ENCODE measurements around the gene CMAS. TPM values are rescaled to one million over a fixed set of nuclear protein-coding genes. Genes with fewer than 3 reads are reported as not detected.

The CMAS gene
- polyA plus RNA-seq (2012; ENCODE audit: insufficient read length, low read depth) = 9.6 TPM

DNA sequence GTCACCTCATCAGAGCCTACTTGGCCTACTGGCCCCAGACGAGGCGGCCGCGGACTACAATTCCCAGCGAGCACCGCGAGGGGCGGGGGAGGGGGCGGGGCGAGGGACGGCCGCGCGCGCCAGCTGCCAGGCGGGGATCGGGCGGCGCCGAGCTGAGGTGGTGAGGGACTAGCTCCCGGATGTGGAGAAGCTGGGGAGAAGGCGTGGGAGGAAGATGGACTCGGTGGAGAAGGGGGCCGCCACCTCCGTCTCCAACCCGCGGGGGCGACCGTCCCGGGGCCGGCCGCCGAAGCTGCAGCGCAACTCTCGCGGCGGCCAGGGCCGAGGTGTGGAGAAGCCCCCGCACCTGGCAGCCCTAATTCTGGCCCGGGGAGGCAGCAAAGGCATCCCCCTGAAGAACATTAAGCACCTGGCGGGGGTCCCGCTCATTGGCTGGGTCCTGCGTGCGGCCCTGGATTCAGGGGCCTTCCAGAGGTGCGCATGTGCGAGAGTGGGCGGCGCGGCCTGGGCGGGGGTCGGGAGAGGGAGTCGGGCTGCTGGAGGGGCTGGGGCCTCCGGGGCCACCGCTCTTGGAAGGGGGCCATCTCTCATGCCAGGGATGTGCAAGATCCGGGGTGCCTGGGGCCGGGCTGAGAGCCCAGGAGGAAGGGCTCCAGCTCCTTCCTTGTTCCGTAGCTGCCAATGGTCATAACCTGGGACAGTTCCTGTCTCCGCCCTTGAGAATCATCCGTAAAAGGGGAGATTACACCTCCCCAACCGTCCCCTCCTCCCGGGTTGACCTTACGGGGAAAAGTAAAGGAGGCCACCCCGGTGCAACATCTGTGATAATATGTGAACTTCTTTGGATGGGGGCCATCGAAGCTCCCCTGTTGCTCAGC, at the start of gene CMAS:
Gene CMAS (plus strand): TSS at position 129 of the 878 bp plus-strand sequence. CDS start 86 bp downstream, at position 215.
- TF ChIP-seq TAF1 (IDR thresholded peaks at IDR 0.05; ENCODE audit: borderline replicate concordance, insufficient read depth, low read length) (peak; percentile 55; the same call in 1 of the 2 replicates), SIN3A (IDR thresholded peaks at IDR 0.05; ENCODE audit: borderline replicate concordance, insufficient read depth, low read length) (no peak; the same call in 1 of the 2 replicates), POLR2AphosphoS5 (IDR thresholded peaks at IDR 0.05; ENCODE audit: low read depth, low read length) (peak; percentile 63; the same call in 1 of the 2 replicates), FOXP2 (optimal IDR thresholded peaks at IDR 0.05; ENCODE audit: borderline replicate concordance, extremely low read depth, extremely low read length, insufficient read depth) (no peak)
- TF ChIP-seq, protein P1, sequence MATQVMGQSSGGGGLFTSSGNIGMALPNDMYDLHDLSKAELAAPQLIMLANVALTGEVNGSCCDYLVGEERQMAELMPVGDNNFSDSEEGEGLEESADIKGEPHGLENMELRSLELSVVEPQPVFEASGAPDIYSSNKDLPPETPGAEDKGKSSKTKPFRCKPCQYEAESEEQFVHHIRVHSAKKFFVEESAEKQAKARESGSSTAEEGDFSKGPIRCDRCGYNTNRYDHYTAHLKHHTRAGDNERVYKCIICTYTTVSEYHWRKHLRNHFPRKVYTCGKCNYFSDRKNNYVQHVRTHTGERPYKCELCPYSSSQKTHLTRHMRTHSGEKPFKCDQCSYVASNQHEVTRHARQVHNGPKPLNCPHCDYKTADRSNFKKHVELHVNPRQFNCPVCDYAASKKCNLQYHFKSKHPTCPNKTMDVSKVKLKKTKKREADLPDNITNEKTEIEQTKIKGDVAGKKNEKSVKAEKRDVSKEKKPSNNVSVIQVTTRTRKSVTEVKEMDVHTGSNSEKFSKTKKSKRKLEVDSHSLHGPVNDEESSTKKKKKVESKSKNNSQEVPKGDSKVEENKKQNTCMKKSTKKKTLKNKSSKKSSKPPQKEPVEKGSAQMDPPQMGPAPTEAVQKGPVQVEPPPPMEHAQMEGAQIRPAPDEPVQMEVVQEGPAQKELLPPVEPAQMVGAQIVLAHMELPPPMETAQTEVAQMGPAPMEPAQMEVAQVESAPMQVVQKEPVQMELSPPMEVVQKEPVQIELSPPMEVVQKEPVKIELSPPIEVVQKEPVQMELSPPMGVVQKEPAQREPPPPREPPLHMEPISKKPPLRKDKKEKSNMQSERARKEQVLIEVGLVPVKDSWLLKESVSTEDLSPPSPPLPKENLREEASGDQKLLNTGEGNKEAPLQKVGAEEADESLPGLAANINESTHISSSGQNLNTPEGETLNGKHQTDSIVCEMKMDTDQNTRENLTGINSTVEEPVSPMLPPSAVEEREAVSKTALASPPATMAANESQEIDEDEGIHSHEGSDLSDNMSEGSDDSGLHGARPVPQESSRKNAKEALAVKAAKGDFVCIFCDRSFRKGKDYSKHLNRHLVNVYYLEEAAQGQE (IDR thresholded peaks at IDR 0.05; ENCODE audit: insufficient read depth in 1 of 2, low read depth in 2 of 2, low read length in 2 of 2) = peak; percentile 63 to 83

- TF ChIP-seq POLR2AphosphoS5 (IDR thresholded peaks at IDR 0.05; ENCODE audit: low read depth, low read length) (no peak), TAF1 (IDR thresholded peaks at IDR 0.05; ENCODE audit: borderline replicate concordance, insufficient read depth, low read length) (no peak), FOXP2 (optimal IDR thresholded peaks at IDR 0.05; ENCODE audit: borderline replicate concordance, extremely low read depth, extremely low read length, insufficient read depth) (no peak), SIN3A (IDR thresholded peaks at IDR 0.05; ENCODE audit: borderline replicate concordance, insufficient read depth, low read length) (no peak)
- TF ChIP-seq, protein P1 (IDR thresholded peaks at IDR 0.05; ENCODE audit: insufficient read depth in 1 of 2, low read depth in 2 of 2, low read length in 2 of 2) = no peak
These were observed 47.7 kb upstream of the CMAS start for GRCh38 chr12:21998295-21998694.

DNA sequence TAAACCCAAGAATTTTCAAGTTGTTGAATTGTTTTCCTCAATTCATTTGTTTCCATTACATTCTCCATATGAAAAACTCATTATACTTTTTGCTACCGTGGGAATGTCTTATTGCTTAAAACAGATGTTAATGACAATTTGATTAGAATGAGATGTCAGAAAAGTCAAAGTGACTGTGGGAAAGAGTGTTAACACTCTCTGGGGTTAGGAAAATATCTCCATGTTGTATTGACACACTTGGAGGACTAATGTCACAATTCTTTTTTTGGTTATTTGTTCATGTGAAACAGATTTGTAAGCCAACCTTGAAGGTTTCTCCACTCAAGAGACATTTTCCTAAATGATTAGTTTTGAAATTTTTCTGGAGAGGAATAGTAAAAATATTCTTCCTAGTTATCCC, 47.2 kb upstream of the CMAS start:
- TF ChIP-seq TAF1 (IDR thresholded peaks at IDR 0.05; ENCODE audit: borderline replicate concordance, insufficient read depth, low read length) (no peak), SIN3A (IDR thresholded peaks at IDR 0.05; ENCODE audit: borderline replicate concordance, insufficient read depth, low read length) (no peak), POLR2AphosphoS5 (IDR thresholded peaks at IDR 0.05; ENCODE audit: low read depth, low read length) (no peak)

DNA sequence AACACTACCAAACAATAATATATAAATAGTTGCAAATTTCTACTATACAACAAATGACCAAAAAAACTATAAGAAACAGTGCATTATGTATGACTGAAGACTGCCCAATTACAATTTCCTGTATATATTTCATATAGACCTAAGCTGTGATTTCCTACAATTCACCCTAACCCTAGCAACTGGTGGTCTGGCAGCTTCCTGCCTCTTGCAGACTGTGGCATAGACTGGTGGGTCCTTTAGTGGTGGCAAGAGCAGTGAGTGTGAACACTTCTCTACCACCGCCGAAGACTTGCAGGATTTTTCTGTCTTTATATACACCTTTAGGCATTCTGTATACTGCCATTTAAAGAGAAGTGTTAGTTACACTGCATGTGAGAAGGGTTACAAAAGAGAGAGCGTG, 43.6 kb upstream of the CMAS start:
- TF ChIP-seq FOXP2 (optimal IDR thresholded peaks at IDR 0.05; ENCODE audit: borderline replicate concordance, extremely low read depth, extremely low read length, insufficient read depth) = no peak
- no peak for TF ChIP-seq SIN3A (IDR thresholded peaks at IDR 0.05; ENCODE audit: borderline replicate concordance, insufficient read depth, low read length)
- TF ChIP-seq POLR2AphosphoS5 (IDR thresholded peaks at IDR 0.05; ENCODE audit: low read depth, low read length) = no peak
- TF ChIP-seq, protein P1 (IDR thresholded peaks at IDR 0.05; ENCODE audit: insufficient read depth in 1 of 2, low read depth in 2 of 2, low read length in 2 of 2) = no peak
- TF ChIP-seq TAF1 (IDR thresholded peaks at IDR 0.05; ENCODE audit: borderline replicate concordance, insufficient read depth, low read length) = no peak

DNA sequence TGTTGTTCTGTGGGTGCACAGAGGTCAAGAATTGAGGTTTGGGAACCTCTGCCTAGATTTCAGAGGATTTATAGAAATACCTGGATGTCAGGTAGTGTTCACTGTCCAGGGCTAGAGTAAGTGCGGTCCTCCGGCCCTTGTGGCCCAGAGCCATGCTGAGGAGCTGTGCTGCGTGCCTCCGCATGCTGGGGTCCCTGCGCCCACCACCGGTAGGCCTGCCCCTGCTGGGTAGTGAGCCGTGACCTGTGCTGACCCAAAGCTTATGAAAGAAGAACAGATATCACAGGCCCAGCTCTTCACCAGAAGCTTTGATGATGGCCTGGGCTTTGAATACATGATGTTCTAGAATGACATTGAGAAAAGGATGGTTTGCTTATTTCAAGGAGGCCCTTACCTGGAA, 37.8 kb upstream of the CMAS start:
- TF ChIP-seq FOXP2 (optimal IDR thresholded peaks at IDR 0.05; ENCODE audit: borderline replicate concordance, extremely low read depth, extremely low read length, insufficient read depth) = no peak
- no peak for TF ChIP-seq POLR2AphosphoS5 (IDR thresholded peaks at IDR 0.05; ENCODE audit: low read depth, low read length)
- no peak for TF ChIP-seq TAF1 (IDR thresholded peaks at IDR 0.05; ENCODE audit: borderline replicate concordance, insufficient read depth, low read length)
- TF ChIP-seq, protein P1 (IDR thresholded peaks at IDR 0.05; ENCODE audit: insufficient read depth in 1 of 2, low read depth in 2 of 2, low read length in 2 of 2) = no peak
- no peak for TF ChIP-seq SIN3A (IDR thresholded peaks at IDR 0.05; ENCODE audit: borderline replicate concordance, insufficient read depth, low read length)

Measured in PFSK-1 (cell line).